OCI-M1 (cell line): ENCODE data around the gene RAB15.
A peak's percentile ranks its signal among the peaks of the same experiment; 100 is the strongest.

ENCODE experiments used
- DNase-seq: peaks from one replicate; lab custom pipeline; 2025; lab: John Stamatoyannopoulos, UW

Gene RAB15

DNA sequence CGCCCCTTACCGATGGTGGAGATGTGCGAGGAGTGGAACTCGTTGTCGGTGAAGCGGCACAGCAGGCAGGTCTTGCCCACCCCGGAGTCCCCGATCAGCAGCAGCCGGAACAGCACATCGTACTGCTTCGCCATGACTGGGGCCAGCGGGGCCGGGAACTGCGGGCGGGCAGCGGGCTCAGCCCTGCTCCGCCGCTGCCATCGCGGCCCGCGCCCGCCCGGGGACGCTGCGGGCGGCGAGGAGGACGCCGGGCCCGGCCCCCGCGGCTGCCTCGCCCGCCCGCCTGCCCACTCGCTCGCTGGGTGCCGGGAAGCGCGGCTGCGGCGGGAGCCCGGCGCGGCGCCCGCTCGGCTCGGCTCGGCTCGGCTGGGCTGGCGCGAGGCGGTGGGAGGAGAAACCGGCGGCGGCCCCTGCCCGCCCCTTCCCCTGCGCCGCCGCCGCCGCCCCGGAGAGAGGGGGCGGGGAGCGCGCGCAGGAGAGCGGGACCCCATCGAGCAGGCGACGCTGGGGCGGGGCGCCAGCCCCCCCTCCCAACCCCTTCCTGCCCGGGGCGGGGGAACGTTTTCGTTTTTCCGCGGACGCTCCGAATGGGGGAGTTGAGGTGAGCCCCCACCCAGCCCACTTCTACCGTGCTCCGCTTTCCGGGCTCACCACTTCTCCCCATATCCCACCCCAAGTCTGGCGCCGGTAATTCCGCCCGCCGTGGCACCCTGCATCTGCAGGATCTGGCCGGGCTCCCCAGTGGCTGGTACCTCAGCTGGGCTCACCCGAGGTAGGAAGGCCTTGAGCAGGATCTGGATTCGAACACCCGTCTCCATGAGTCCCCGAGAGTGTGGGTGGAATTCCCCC is at the start of gene RAB15:
Gene RAB15, minus strand, starts transcription at position 394 of the 849 bp plus-strand sequence. Its CDS starts 260 bp downstream, at position 134.
- peak; percentile 5 for DNase-seq

DNA sequence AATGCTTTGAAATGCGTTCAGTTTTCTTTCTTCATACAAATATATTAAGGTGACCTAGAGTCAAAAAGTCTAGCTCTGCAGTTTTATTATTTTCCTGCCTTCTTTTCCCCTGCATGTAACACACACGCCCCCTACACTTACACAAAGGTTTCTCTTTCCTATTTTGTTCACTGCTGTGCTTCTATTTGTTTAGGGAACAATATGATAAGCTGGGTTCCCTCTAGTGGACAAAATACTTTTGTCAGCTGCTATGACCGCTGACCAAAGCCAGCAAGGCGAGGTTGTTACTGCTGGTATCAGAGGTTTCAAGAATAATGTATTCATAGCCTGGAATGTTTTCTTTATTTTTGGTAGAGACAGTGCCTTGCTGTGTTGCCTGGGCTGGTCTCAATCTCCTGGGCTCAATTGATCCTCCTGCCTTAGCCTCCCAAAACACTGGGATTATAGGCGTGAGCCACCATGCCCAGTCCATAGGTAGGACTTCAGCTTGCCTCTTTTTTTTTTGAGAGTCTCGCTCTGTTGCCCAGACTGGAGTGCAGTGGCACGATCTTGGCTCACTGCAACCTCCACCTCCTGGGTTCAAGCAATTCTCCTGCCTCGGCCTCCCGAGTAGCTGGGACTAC is 47.9 kb upstream of the RAB15 start:
- peak; percentile 91 for DNase-seq

GRCh38 chr14:65016471-65016870 is 44.3 kb upstream of the RAB15 start:
- DNase-seq = no peak

GRCh38 chr14:65015391-65015790 is 43.3 kb upstream of the RAB15 start:
- DNase-seq = no peak

DNA sequence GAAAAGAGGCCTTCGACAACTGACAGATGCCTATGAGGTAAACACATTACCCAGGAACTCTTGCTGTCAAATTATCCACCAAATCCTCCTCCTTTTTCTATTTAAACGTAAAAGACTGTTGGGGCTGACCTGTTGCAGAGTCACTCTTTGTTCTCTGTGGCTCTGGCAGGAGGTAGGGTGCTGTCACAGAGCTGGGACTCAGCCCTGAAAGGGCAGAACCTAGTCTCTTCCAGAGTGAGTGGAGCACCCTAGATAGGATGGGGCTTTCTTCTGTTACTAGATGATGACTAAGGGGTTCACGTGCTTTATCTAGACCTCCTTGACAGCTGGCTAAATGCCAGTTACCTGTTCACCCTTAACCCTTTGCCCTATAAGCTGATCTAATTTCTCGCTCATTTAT is 40.2 kb upstream of the RAB15 start:
- no peak for DNase-seq

GRCh38 chr14:65011538-65011937 is 39.4 kb upstream of the RAB15 start:
- no peak for DNase-seq

- DNase-seq = no peak
Measured at GRCh38 chr14:65010211-65010931, 38.2 kb upstream of the RAB15 start.

- no peak for DNase-seq
Measured at GRCh38 chr14:65007202-65007601, 35.1 kb upstream of the RAB15 start.

DNA sequence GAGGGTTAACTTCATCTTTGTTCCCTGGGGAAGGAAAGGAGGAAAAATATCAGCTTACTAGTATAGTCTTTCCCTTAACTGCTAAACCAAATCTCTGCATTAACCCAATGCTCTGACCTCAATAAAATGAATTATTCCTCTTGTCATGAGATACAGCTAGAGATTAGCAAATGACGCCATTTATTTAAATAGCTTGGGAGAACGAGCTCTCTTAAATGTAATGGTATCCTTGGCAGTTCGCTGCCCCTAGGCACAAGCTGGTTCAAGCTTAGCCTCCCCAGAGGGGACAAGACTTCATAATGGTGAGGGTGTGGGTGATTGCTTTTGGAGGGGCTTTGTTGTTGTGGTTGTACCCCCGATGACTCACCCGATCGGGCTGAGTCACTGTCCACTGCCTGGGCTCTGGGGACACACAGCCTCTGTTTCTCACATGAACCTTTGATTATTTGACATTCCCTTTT is 34.2 kb upstream of the RAB15 start:
- no peak for DNase-seq

DNA sequence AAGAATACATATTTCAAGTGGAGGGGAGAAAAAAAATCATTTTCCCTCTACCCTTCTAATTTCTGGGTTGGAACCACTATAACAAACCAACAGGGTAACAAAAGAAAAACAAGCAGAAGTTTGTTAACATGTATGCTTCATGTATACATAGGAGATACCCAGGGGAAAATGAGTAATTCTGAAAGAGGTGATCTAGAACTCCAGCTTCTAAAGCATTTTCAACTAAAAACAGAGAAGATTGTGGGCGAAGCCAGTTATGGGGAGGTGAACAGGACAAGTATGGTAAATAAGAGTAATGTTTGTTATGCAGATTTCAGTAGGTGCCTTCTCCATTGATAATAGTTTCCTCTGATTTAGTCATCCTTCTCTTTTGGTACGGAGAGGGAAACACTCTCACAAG is 31.3 kb upstream of the RAB15 start:
- no peak for DNase-seq

- DNase-seq = no peak
Measured at GRCh38 chr14:65002586-65003210, 30.6 kb upstream of the RAB15 start.

GRCh38 chr14:65001723-65002122 is 29.6 kb upstream of the RAB15 start:
- DNase-seq = no peak

GRCh38 chr14:65000898-65001591 is 28.9 kb upstream of the RAB15 start:
- DNase-seq = no peak

DNA sequence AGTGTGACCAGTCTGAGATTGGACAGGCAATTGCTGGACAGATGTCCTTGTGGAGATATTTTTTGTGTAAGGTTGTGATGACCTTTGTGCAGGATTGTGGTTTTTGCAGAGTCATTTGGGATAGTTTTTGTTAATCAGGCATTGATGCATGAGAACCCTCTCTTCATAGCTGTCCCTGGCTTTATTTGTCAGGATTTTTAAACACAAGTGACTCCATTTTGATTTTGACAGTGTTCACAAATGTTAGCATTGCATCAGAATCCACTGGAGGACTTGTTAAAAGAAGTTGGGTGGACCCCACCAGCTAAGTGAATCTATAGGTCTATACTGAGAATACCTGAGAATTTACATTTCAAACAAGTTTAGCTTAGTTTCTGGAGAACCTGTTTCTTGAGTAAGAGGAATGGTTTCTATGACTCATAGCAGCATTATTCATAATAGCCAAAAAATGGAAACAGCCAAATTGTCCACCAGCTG is 26.4 kb upstream of the RAB15 start:
- peak; percentile 31 for DNase-seq

GRCh38 chr14:64997108-64997794 is 25.1 kb upstream of the RAB15 start:
- no peak for DNase-seq

DNA sequence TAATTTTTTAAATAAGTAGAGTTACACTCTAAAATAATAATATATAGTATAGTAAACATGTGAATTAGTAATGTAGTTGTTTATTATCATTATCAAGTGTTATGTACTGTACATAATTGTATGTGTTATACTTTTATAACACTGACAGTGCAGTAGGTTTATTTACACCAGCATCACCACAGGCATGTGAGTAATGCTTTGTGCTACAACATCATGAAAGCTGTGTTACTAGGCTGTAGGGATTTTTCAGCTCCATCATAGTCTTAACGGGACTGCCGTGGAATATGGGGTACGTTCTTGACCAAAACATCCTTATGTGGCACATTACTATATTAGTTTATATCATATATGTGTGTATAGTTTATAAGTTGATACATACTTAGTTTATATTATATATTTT is 23.2 kb upstream of the RAB15 start:
- DNase-seq = no peak

DNA sequence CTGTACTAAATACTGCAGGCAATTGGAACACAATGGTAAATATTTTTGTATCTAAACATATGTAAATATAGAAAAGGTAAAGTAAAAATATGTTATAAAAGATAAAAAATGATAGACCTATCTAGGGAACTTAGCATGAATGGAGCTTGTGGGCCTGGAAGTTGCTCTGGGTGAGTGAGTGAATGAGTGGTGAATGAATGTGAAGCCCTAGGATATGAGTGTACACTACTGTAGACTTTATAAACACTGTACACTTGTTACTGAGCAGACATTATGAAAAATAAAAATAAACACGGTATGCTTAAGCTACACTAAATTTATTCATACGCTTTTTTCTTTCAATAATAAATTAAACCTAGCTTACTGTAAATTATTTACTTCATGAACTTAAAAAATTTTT is 22.4 kb upstream of the RAB15 start:
- no peak for DNase-seq

DNA sequence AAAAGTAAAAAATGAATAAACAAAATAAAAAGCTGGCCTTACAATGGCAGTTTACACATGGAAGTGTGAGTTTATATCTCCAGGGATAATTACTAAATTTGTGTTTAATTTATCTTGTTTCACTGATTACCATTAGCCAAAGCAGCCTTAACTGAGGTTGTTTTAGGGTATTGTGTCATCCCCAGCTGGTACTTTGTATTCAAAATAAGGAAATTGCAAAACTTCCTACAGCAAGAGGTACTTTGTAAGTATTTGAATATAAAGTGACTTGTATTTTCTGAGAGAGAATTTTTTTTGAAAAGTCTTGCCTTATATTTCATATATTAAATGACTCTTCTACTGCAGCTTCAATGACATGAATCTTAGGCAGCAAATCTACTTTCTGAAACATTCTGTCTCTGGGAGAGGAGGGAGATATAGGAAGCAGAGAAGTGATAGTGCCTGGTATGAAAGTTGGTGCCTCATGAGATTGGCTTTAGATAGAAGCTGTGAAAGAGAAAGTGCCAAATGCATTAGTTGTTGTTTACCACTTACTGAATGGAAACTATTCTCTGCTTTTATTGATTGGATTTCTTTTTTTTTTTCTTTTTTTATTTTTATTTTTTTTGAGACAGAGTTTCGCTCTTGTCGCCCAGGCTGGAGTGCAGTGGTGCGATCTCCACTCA is 21.3 kb upstream of the RAB15 start:
- DNase-seq = peak; percentile 42

DNA sequence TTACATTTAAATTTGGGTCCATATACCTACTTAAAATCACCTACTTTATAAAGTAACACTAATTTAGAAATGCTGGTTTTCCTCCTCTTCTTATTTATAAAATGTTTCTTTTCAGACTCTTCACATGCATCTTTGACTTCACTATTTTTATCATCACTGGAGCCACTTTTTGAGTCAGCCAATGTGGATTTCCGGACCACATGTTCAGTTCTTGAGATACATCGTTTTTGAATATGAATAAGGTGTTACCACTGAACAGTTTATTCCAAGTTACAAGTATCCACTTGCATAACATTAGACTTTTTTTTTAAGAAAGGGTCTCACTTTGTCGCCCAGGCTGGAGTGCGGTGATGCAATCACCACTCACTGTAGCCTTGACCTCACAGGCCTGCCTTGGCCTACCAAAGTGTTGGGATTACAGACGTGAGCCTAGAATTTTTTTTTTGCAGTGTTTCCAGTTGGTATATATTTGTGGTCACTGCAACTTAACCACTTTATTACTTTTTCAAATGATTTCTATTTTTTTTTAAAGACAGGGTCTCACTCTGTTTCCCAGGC is 20.3 kb upstream of the RAB15 start:
- no peak for DNase-seq

DNA sequence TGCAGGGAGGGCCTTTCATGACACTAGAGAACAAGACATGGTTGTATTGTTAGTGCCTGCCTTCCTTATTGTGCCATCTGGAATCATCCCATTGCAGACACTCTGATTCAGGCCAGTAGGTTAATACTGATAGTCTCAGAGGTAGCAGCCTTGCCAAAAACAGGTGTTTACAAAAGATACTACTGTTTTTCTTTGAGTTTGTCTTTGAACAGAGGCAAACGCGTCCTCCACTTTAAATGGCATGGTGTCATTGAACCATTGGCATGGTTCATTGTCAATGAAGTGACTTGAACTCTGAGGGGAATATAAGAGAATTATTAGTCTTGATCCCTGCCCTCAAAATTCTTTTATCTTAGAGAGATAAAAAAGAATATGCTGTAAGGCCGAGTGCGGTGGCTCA is 18.8 kb upstream of the RAB15 start:
- no peak for DNase-seq
